Measurements from ENCODE around the gene PRR20G.

PRR20G gene

GRCh38 chr3:127261925-127262324 lies 25.9 kb downstream of the PRR20G start:
- H3K4me1 ChIP-seq (ENCODE audit: control insufficient read depth, low read depth, low read length): no peaks in the 10 kb centered on the region
- H3K4me3 ChIP-seq (ENCODE audit: low read length): no peak overlapping the region
- H3K9me3 ChIP-seq (ENCODE audit: control insufficient read depth, low read depth, low read length): no peaks in the 10 kb centered on the region
- H3K27ac ChIP-seq (ENCODE audit: low read length): no peak overlapping the region
- H3K9ac ChIP-seq (ENCODE audit: low read length): no peak overlapping the region
- H3K36me3 ChIP-seq (ENCODE audit: control insufficient read depth, low read depth, low read length): no peaks in the 10 kb centered on the region
- no peaks in the 10 kb centered on the region for H3K27me3 ChIP-seq (ENCODE audit: control insufficient read depth, insufficient read depth, low read length)

GRCh38 chr3:127260826-127261555 lies 26.9 kb downstream of the PRR20G start:
- Histone ChIP-seq H3K27me3 (ENCODE audit: control insufficient read depth, insufficient read depth, low read length) (no peaks in the 10 kb centered on the region), H3K36me3 (ENCODE audit: control insufficient read depth, low read depth, low read length) (no peaks in the 10 kb centered on the region), H3K4me3 (ENCODE audit: low read length) (no peak overlapping the region), H3K4me1 (ENCODE audit: control insufficient read depth, low read depth, low read length) (no peaks in the 10 kb centered on the region), H3K9ac (ENCODE audit: low read length) (no peak overlapping the region), H3K27ac (ENCODE audit: low read length) (no peak overlapping the region), H3K9me3 (ENCODE audit: control insufficient read depth, low read depth, low read length) (no peaks in the 10 kb centered on the region)

- no peak overlapping the region for H3K4me3 ChIP-seq (ENCODE audit: low read length)
- H3K4me1 ChIP-seq (ENCODE audit: control insufficient read depth, low read depth, low read length): no peaks in the 10 kb centered on the region
- H3K27ac ChIP-seq (ENCODE audit: low read length): no peak overlapping the region
- no peaks in the 10 kb centered on the region for H3K9me3 ChIP-seq (ENCODE audit: control insufficient read depth, low read depth, low read length)
- H3K9ac ChIP-seq (ENCODE audit: low read length): no peak overlapping the region
- H3K27me3 ChIP-seq (ENCODE audit: control insufficient read depth, insufficient read depth, low read length): no peaks in the 10 kb centered on the region
- no peaks in the 10 kb centered on the region for H3K36me3 ChIP-seq (ENCODE audit: control insufficient read depth, low read depth, low read length)
These were observed 27.4 kb downstream of the PRR20G start for GRCh38 chr3:127260416-127260815.

- H3K27me3 ChIP-seq (ENCODE audit: control insufficient read depth, insufficient read depth, low read length): no peaks in the 10 kb centered on the region
- H3K27ac ChIP-seq (ENCODE audit: low read length): no peak overlapping the region
- H3K9me3 ChIP-seq (ENCODE audit: control insufficient read depth, low read depth, low read length): no peaks in the 10 kb centered on the region
These were observed 28.0 kb downstream of the PRR20G start for GRCh38 chr3:127259882-127260281.

GRCh38 chr3:127258733-127259132 lies 29.1 kb downstream of the PRR20G start:
- Histone ChIP-seq H3K27ac (ENCODE audit: low read length) (no peak overlapping the region), H3K27me3 (ENCODE audit: control insufficient read depth, insufficient read depth, low read length) (no peaks in the 10 kb centered on the region), H3K9ac (ENCODE audit: low read length) (no peak overlapping the region), H3K4me1 (ENCODE audit: control insufficient read depth, low read depth, low read length) (no peaks in the 10 kb centered on the region), H3K36me3 (ENCODE audit: control insufficient read depth, low read depth, low read length) (no peaks in the 10 kb centered on the region), H3K4me3 (ENCODE audit: low read length) (no peak overlapping the region), H3K9me3 (ENCODE audit: control insufficient read depth, low read depth, low read length) (no peaks in the 10 kb centered on the region)

More at GRCh38 chr3:127259882-127260281, 28.0 kb downstream of the PRR20G start:
- H3K4me3 ChIP-seq (ENCODE audit: low read length): no peak overlapping the region
- no peaks in the 10 kb centered on the region for H3K4me1 ChIP-seq (ENCODE audit: control insufficient read depth, low read depth, low read length)
- H3K36me3 ChIP-seq (ENCODE audit: control insufficient read depth, low read depth, low read length): no peaks in the 10 kb centered on the region
- H3K9ac ChIP-seq (ENCODE audit: low read length): no peak overlapping the region

GRCh38 chr3:127257351-127257750 lies 30.5 kb downstream of the PRR20G start:
- Histone ChIP-seq H3K9ac (ENCODE audit: low read length) (no peak overlapping the region), H3K9me3 (ENCODE audit: control insufficient read depth, low read depth, low read length) (no peaks in the 10 kb centered on the region), H3K27me3 (ENCODE audit: control insufficient read depth, insufficient read depth, low read length) (no peaks in the 10 kb centered on the region), H3K4me3 (ENCODE audit: low read length) (no peak overlapping the region), H3K36me3 (ENCODE audit: control insufficient read depth, low read depth, low read length) (no peaks in the 10 kb centered on the region), H3K27ac (ENCODE audit: low read length) (no peak overlapping the region), H3K4me1 (ENCODE audit: control insufficient read depth, low read depth, low read length) (no peaks in the 10 kb centered on the region)

- no peaks in the 10 kb centered on the region for H3K4me1 ChIP-seq (ENCODE audit: control insufficient read depth, low read depth, low read length)
- no peak overlapping the region for H3K4me3 ChIP-seq (ENCODE audit: low read length)
- no peaks in the 10 kb centered on the region for H3K9me3 ChIP-seq (ENCODE audit: control insufficient read depth, low read depth, low read length)
- H3K9ac ChIP-seq (ENCODE audit: low read length): no peak overlapping the region
- no peaks in the 10 kb centered on the region for H3K27me3 ChIP-seq (ENCODE audit: control insufficient read depth, insufficient read depth, low read length)
- H3K36me3 ChIP-seq (ENCODE audit: control insufficient read depth, low read depth, low read length): no peaks in the 10 kb centered on the region
- H3K27ac ChIP-seq (ENCODE audit: low read length): no peak overlapping the region
These were observed 31.0 kb downstream of the PRR20G start for GRCh38 chr3:127256733-127257271.

DNA sequence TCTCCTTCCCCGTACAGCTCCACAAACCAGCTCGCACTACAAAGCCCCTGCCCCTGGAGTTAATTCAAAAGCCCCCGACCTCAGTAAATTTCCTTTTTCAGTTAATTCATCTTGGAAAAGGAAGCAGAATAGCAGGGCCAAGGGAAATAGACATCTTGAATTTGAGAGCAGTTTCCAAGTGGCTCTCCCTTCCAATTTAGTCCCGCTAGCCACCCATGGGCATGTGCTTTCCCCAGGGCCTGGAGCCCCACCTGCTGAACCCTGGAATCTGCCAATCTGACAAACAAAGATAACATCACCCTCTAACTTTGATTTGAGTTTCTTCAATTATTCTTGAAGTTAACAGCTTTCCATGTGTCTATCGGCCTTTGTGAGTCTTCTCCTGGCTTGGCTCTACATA lies 31.7 kb downstream of the PRR20G start:
- H3K4me1 ChIP-seq (ENCODE audit: control insufficient read depth, low read depth, low read length): no peaks in the 10 kb centered on the region
- no peak overlapping the region for H3K4me3 ChIP-seq (ENCODE audit: low read length)
- peaks cover under 1% of the 10 kb centered on the region for H3K9me3 ChIP-seq (ENCODE audit: control insufficient read depth, low read depth, low read length)
- H3K27me3 ChIP-seq (ENCODE audit: control insufficient read depth, insufficient read depth, low read length): no peaks in the 10 kb centered on the region
- no peak overlapping the region for H3K27ac ChIP-seq (ENCODE audit: low read length)
- no peak overlapping the region for H3K9ac ChIP-seq (ENCODE audit: low read length)
- no peaks in the 10 kb centered on the region for H3K36me3 ChIP-seq (ENCODE audit: control insufficient read depth, low read depth, low read length)

DNA sequence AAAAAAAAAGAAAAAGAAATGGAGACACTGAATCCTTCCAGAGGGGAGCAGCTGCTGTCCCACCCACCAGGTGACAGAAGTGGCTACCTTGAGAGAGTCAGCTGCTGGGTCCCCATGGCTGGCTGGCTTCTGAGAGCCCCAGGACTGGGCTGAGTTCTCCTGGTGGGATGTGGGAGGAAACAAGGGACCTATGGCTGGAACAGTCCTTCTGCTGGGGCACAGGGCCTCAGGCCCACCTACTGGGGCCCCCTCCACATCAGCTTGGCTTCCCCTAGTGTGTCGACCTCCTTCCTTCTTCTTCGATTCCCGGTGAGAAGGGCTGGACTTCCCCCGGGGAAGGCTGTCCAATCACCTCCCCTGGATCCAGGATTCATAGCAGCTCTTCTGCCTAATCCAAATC lies 32.3 kb downstream of the PRR20G start:
- H3K36me3 ChIP-seq (ENCODE audit: control insufficient read depth, low read depth, low read length): no peaks in the 10 kb centered on the region
- no peak overlapping the region for H3K9ac ChIP-seq (ENCODE audit: low read length)
- H3K9me3 ChIP-seq (ENCODE audit: control insufficient read depth, low read depth, low read length): peaks cover 6% of the 10 kb centered on the region
- H3K27ac ChIP-seq (ENCODE audit: low read length): no peak overlapping the region
- no peak overlapping the region for H3K4me3 ChIP-seq (ENCODE audit: low read length)
- no peaks in the 10 kb centered on the region for H3K4me1 ChIP-seq (ENCODE audit: control insufficient read depth, low read depth, low read length)
- no peaks in the 10 kb centered on the region for H3K27me3 ChIP-seq (ENCODE audit: control insufficient read depth, insufficient read depth, low read length)

DNA sequence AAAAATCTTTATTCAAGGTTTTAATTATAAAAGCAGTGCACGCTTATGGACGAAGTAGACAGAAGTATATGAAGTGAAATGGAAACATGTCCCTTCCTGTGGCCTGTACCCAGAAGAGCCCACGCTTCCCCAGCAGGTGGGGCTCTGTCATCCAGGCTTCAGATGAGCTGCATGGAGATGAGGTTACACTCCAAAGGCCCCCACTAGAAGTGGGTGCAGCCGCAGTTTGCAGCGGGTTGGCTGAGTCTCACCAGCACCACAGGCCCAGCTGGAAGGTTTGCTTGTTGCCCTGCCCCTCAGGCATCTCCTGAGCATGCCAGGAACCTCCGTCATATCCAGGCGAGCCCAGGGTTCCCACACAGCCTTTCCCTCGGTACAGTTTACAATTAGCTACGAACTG lies 33.1 kb downstream of the PRR20G start:
- Histone ChIP-seq H3K36me3 (ENCODE audit: control insufficient read depth, low read depth, low read length) (no peaks in the 10 kb centered on the region), H3K9ac (ENCODE audit: low read length) (no peak overlapping the region), H3K4me1 (ENCODE audit: control insufficient read depth, low read depth, low read length) (no peaks in the 10 kb centered on the region), H3K27ac (ENCODE audit: low read length) (no peak overlapping the region), H3K9me3 (ENCODE audit: control insufficient read depth, low read depth, low read length) (peaks cover 8% of the 10 kb centered on the region), H3K27me3 (ENCODE audit: control insufficient read depth, insufficient read depth, low read length) (no peaks in the 10 kb centered on the region), H3K4me3 (ENCODE audit: low read length) (no peak overlapping the region)

- no peaks in the 10 kb centered on the region for H3K36me3 ChIP-seq (ENCODE audit: control insufficient read depth, low read depth, low read length)
- H3K4me1 ChIP-seq (ENCODE audit: control insufficient read depth, low read depth, low read length): no peaks in the 10 kb centered on the region
- no peak overlapping the region for H3K27ac ChIP-seq (ENCODE audit: low read length)
- no peak overlapping the region for H3K9ac ChIP-seq (ENCODE audit: low read length)
- no peak overlapping the region for H3K4me3 ChIP-seq (ENCODE audit: low read length)
- H3K9me3 ChIP-seq (ENCODE audit: control insufficient read depth, low read depth, low read length): peaks cover 9% of the 10 kb centered on the region
- no peaks in the 10 kb centered on the region for H3K27me3 ChIP-seq (ENCODE audit: control insufficient read depth, insufficient read depth, low read length)
These were observed 33.7 kb downstream of the PRR20G start for GRCh38 chr3:127254033-127254644.

- H3K9me3 ChIP-seq (ENCODE audit: control insufficient read depth, low read depth, low read length): peaks cover 15% of the 10 kb centered on the region
- H3K4me3 ChIP-seq (ENCODE audit: low read length): no peak overlapping the region
- H3K27me3 ChIP-seq (ENCODE audit: control insufficient read depth, insufficient read depth, low read length): no peaks in the 10 kb centered on the region
- H3K4me1 ChIP-seq (ENCODE audit: control insufficient read depth, low read depth, low read length): no peaks in the 10 kb centered on the region
- no peaks in the 10 kb centered on the region for H3K36me3 ChIP-seq (ENCODE audit: control insufficient read depth, low read depth, low read length)
- no peak overlapping the region for H3K9ac ChIP-seq (ENCODE audit: low read length)
- H3K27ac ChIP-seq (ENCODE audit: low read length): no peak overlapping the region
These were observed 34.4 kb downstream of the PRR20G start for GRCh38 chr3:127253491-127253890.

All from iPS-18a (cell line).